SK-N-SH (cell line): ENCODE data around the gene PACC1. TPM values are rescaled to one million over a fixed set of nuclear protein-coding genes. Genes with fewer than 3 reads are reported as not detected.

Experiments
- CTCF ChIA-PET: fragments of 300-600, 350-600 bp; formaldehyde crosslinking; extraction: SDS; loops from one replicate; lab custom pipeline; 2021; lab: Yijun Ruan, JAX
- POLR2A ChIA-PET: fragments of 350-600 bp; sonication (Branson Sonifier 250); formaldehyde crosslinking; extraction: SDS; loops from one replicate; lab custom pipeline; 2020; ENCODE audit warnings: antibody characterized with exemption, inconsistent platforms; lab: Yijun Ruan, JAX
- DNase-seq: peaks from one replicate; pipeline ENCODE4 v3.0.0; 2012
- H2AFZ ChIP-seq: fragments of 200-600 bp; sonication (generic); 2 replicates; pipeline ENCODE4 v1.8.1; 2016; ENCODE audit warnings: antibody characterized with exemption, mild to moderate bottlenecking, low read depth
- H3F3A ChIP-seq: fragments of 200-600 bp; sonication (generic); replicated peaks from 2 replicates; pipeline ENCODE3; 2016; ENCODE audit warnings: antibody characterized with exemption, mild to moderate bottlenecking; ENCODE audit not compliant: insufficient read depth
- H3K27ac ChIP-seq, 2 experiments: fragments of 200-500 bp in 1 of 2; fragments of 200-600 bp in 1 of 2; sonication (Bioruptor generic) in 1 of 2; sonication (generic), shearing (Covaris generic) in 1 of 2; 2 replicates each; pipeline versions ENCODE4 v1.5.1 to v1.6.1; 2014 to 2016; ENCODE audit warnings: low read depth in 2 of 2, inconsistent platforms in 1 of 2, low read length in 1 of 2, mild to moderate bottlenecking in 1 of 2, mixed read lengths in 1 of 2
- H3K27me3 ChIP-seq: fragments of 200-600 bp; sonication (generic), shearing (Covaris generic); 2 replicates; pipeline ENCODE4 v1.6.1; 2016; ENCODE audit warnings: mixed run types; ENCODE audit not compliant: insufficient read depth
- H3K36me3 ChIP-seq, 2 experiments: fragments of 200-500 bp in 1 of 2; fragments of 200-600 bp in 1 of 2; sonication (Bioruptor generic) in 1 of 2; sonication (generic) in 1 of 2; replicated peaks in 1 of 2; 2 replicates each; pipeline versions ENCODE3 to v1.5.1; 2014 to 2016; ENCODE audit warnings: low read length in 1 of 2, mild to moderate bottlenecking in 1 of 2; ENCODE audit not compliant: insufficient read depth in 2 of 2, control insufficient read depth in 1 of 2
- H3K4me1 ChIP-seq, 2 experiments: fragments of 200-500 bp in 1 of 2; fragments of 200-600 bp in 1 of 2; sonication (Bioruptor generic) in 1 of 2; sonication (generic), shearing (Covaris generic) in 1 of 2; 2 replicates each; pipeline versions ENCODE4 v1.5.1 to v1.6.1; 2014 to 2016; ENCODE audit warnings: low read depth in 1 of 2, low read length in 1 of 2, mixed run types in 1 of 2; ENCODE audit not compliant: insufficient read depth in 2 of 2, control insufficient read depth in 1 of 2
- H3K4me2 ChIP-seq: fragments of 200-600 bp; sonication (generic), shearing (Covaris generic); 2 replicates; pipeline ENCODE4 v1.6.1; 2017; ENCODE audit warnings: mixed run types
- H3K4me3 ChIP-seq, 2 experiments: fragments of 200-500 bp in 1 of 2; fragments of 200-600 bp in 1 of 2; sonication (Bioruptor generic) in 1 of 2; sonication (generic), shearing (Covaris generic) in 1 of 2; 2 replicates each; pipeline versions ENCODE4 v1.5.1 to v1.8.1; 2014 to 2016; ENCODE audit warnings: low read depth in 2 of 2, inconsistent platforms in 1 of 2, low read length in 1 of 2, mild to moderate bottlenecking in 1 of 2, mixed read lengths in 1 of 2, moderate library complexity in 1 of 2
- H3K79me2 ChIP-seq: fragments of 200-600 bp; sonication (generic); 2 replicates; pipeline ENCODE4 v1.8.1; 2017; ENCODE audit warnings: mild to moderate bottlenecking; ENCODE audit not compliant: insufficient read depth
- H3K9ac ChIP-seq: fragments of 200-600 bp; sonication (generic); 2 replicates; pipeline ENCODE4 v1.6.1; 2017; ENCODE audit warnings: mixed run types
- H3K9me2 ChIP-seq: fragments of 200-600 bp; sonication (generic); 2 replicates; pipeline ENCODE4 v1.6.1; 2017; ENCODE audit warnings: mixed run types
- H3K9me3 ChIP-seq: fragments of 200-600 bp; sonication (generic); 2 replicates; pipeline ENCODE4 v1.6.1; 2017; ENCODE audit warnings: mixed run types, mild to moderate bottlenecking, moderate library complexity
- H4K20me1 ChIP-seq: fragments of 200-600 bp; sonication (generic); 2 replicates; pipeline ENCODE4 v1.6.1; 2017; ENCODE audit warnings: mild to moderate bottlenecking, mixed run types; ENCODE audit not compliant: insufficient read depth
- EP300 ChIP-seq, 2 experiments: IDR thresholded peaks; 2 replicates each; pipeline versions ENCODE4 v1.4.0 to v1.6.1; 2012; ENCODE audit warnings: borderline replicate concordance in 1 of 2, low read depth in 1 of 2, low read length in 1 of 2
- EZH2phosphoT487 ChIP-seq: fragments of 200-600 bp; sonication (generic); IDR thresholded peaks from 2 replicates; pipeline ENCODE4 v1.6.1; 2017; ENCODE audit warnings: low read depth, mixed run types, mild to moderate bottlenecking, antibody characterized with exemption, moderate library complexity, borderline replicate concordance
- FOSL2 ChIP-seq: IDR thresholded peaks from 2 replicates; pipeline ENCODE4 v1.4.0; 2012; ENCODE audit warnings: low read depth, mild to moderate bottlenecking, moderate library complexity, borderline replicate concordance
- FOXJ3 ChIP-seq: sonication (generic); formaldehyde crosslinking; IDR thresholded peaks from 2 replicates; pipeline ENCODE4 v1.5.1; 2020; ENCODE audit warnings: mild to moderate bottlenecking, missing genetic modification reagents
- FOXM1 ChIP-seq: IDR thresholded peaks from 2 replicates; pipeline ENCODE4 v1.4.0; 2012; ENCODE audit warnings: low read depth, mild to moderate bottlenecking
- JUND ChIP-seq: IDR thresholded peaks from 2 replicates; pipeline ENCODE4 v1.4.0; 2012
- MAX ChIP-seq: IDR thresholded peaks from 2 replicates; pipeline ENCODE4 v1.4.0; 2012; ENCODE audit warnings: low read depth
- MEF2A ChIP-seq: IDR thresholded peaks from 2 replicates; pipeline ENCODE4 v1.4.0; 2012; ENCODE audit warnings: low read depth, borderline replicate concordance
- MXI1 ChIP-seq: IDR thresholded peaks from 2 replicates; pipeline ENCODE4 v1.6.1; 2012; ENCODE audit warnings: mild to moderate bottlenecking, low read depth, low read length, improper control_type of control experiment
- PBX3 ChIP-seq: IDR thresholded peaks from 2 replicates; pipeline ENCODE4; 2012
- POLR2AphosphoS5 ChIP-seq: IDR thresholded peaks from 2 replicates; pipeline ENCODE4 v1.6.1; 2012; ENCODE audit warnings: low read depth, low read length
- RAD21 ChIP-seq: IDR thresholded peaks from 2 replicates; pipeline ENCODE4 v1.6.1; 2012; ENCODE audit warnings: mild to moderate bottlenecking, low read length
- RCOR1 ChIP-seq: fragments of 150-350 bp; IDR thresholded peaks from 2 replicates; pipeline ENCODE4 v1.6.1; 2017; ENCODE audit warnings: antibody characterized with exemption, low read length
- RXRA ChIP-seq: IDR thresholded peaks from 2 replicates; pipeline ENCODE4 v1.4.0; 2012; ENCODE audit warnings: low read depth, mild to moderate bottlenecking, borderline replicate concordance
- SMC3 ChIP-seq: IDR thresholded peaks from 2 replicates; pipeline ENCODE4 v1.6.1; 2012; ENCODE audit warnings: low read depth, low read length, improper control_type of control experiment
- TAF1 ChIP-seq: IDR thresholded peaks from 2 replicates; pipeline ENCODE4 v1.6.1; 2012; ENCODE audit warnings: low read depth, mild to moderate bottlenecking, low read length, moderate library complexity, borderline replicate concordance
- USF2 ChIP-seq: fragments of 150-350 bp; IDR thresholded peaks from 2 replicates; pipeline ENCODE4 v1.6.1; 2017; ENCODE audit warnings: antibody characterized with exemption, low read length, low read depth, borderline replicate concordance
- YY1 ChIP-seq: IDR thresholded peaks from 2 replicates; pipeline ENCODE4 v1.4.0; 2012; ENCODE audit warnings: low read depth, mild to moderate bottlenecking
- WGBS: methylation state at CpG from one replicate; pipeline ENCODE4 v1.1.6; 2017; ENCODE audit warnings: low lambda C conversion rate; 5-methylcytosine and 5-hydroxymethylcytosine counted together
- polyA plus RNA-seq, 3 experiments: library from polyadenylated mRNA; depleted of rRNA; stranded (reverse); fragments of >200 nt; gene quantifications; 2 replicates each; pipeline ENCODE4 v1.2.3, GENCODE V29; 2012
- TF ChIP-seq, protein P1 (sequence below): IDR thresholded peaks from 2 replicates; pipeline ENCODE4 v1.4.0; 2012; ENCODE audit warnings: low read depth, borderline replicate concordance
- TF ChIP-seq, protein P2 (sequence below): fragments of 150-350 bp; IDR thresholded peaks from 2 replicates; pipeline ENCODE4 v1.6.1; 2016; ENCODE audit warnings: mild to moderate bottlenecking, low read depth, low read length

Gene PACC1
- polyA plus RNA-seq, 1 of the 3 experiments (the other 2 are of a cell fraction), result 23.1 TPM

DNA sequence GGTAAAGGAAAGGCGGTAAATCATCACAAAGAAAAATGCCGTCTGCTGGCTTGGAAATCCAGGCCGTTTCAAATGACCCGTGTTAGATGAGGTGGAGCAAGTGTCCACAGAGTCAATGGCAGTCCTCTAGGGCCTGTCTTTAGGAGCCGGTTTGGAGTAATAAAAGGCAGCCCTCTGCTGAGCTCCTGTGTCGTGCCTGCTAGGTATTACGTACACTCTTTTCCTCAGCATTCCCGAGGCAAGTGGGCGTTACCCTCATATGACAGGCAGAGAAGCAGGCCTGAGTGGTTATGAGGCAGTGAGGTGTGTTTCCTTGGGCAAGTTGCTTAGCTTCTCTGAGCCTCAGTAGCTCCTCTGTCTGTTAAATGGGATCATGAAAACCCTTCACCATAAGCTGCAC lies 25.7 kb upstream of the PACC1 start:
- WGBS, result 85% methylated on average over 9 of the region's 9 CpGs

DNA sequence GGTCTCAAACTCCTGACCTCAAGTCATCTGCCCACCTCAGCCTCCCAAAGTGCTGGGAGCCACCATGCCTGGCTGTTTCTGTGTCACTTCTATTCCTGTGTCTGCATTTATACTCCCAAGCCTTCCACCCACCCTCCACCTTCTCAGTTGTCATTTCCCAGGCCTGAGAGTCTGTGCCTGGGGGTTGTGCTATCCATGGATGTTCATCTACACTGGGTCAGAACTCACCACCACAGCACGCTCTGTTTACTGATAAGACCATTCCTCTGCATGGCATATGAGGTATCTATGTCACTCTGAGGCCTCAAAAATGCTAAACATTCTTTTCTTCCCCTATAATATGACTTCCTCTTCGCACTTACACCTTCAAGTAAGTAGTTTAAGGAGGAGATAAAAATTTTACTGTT lies 24.1 kb upstream of the PACC1 start:
- H3K79me2 ChIP-seq, result peaks cover 21% of the 10 kb centered on the region
- H3K36me3 ChIP-seq, result no peaks in the 10 kb centered on the region
- no peaks in the 10 kb centered on the region for H3K9me2 ChIP-seq
- TF ChIP-seq PBX3 (no peak), RAD21 (no peak), RCOR1 (no peak), EP300 (IDR thresholded peaks at IDR 0.05; ENCODE audit: borderline replicate concordance in 1 of 2, low read depth in 1 of 2, low read length in 1 of 2) (no peak), MXI1 (no peak), YY1 (no peak)
- H2AFZ ChIP-seq, result no peak overlapping the region
- WGBS, result 100% methylated on average over 2 of the region's 2 CpGs
- H3K4me3 ChIP-seq, result no peak overlapping the region
- no peak for DNase-seq
- no peak overlapping the region for H3K27ac ChIP-seq
- peaks cover 0 to 6% of the 10 kb centered on the region in 2 experiments; a peak in 1 of 4 replicates for H3K4me1 ChIP-seq
- ChIA-PET POLR2A (no interaction called here), CTCF (interaction anchor here (1.3 to 4.1 kb wide), 3 partner anchors 18 to 368 kb away, joined by 3 to 22 read pairs (median 3); no protein-coding TSS in a partner anchor)
- no peak overlapping the region for H3K9ac ChIP-seq
- H3K9me3 ChIP-seq, result no peaks in the 10 kb centered on the region
- no peaks in the 10 kb centered on the region for H3F3A ChIP-seq
- H4K20me1 ChIP-seq, result no peaks in the 10 kb centered on the region
- H3K27me3 ChIP-seq, result no peaks in the 10 kb centered on the region
- H3K4me2 ChIP-seq, result no peak overlapping the region

More for the DNA sequence above, 25.7 kb upstream of the PACC1 start:
- H3K36me3 ChIP-seq, result no peaks in the 10 kb centered on the region
- ChIA-PET CTCF (interaction anchor here (0.8 to 4.1 kb wide), 3 partner anchors 16 to 405 kb away, joined by 4 to 22 read pairs (median 5); partner anchors contain the start of genes DTL and INTS7), POLR2A (no interaction called here)
- no peak overlapping the region for H3K27ac ChIP-seq
- H2AFZ ChIP-seq, result no peak overlapping the region
- H3K4me2 ChIP-seq, result no peak overlapping the region
- no peaks in the 10 kb centered on the region for H3K4me1 ChIP-seq
- no peak overlapping the region for H3K9ac ChIP-seq
- TF ChIP-seq RXRA (no peak), MXI1 (no peak), RAD21 (no peak), FOXM1 (no peak), EP300 (IDR thresholded peaks at IDR 0.05; ENCODE audit: borderline replicate concordance in 1 of 2, low read depth in 1 of 2, low read length in 1 of 2) (no peak), SMC3 (no peak), FOXJ3 (CRISPR knock-in tag) (no peak), MEF2A (no peak), FOSL2 (no peak), MAX (no peak), RCOR1 (no peak), EZH2phosphoT487 (no peak), USF2 (no peak), YY1 (no peak), TAF1 (no peak), POLR2AphosphoS5 (no peak), JUND (no peak)
- TF ChIP-seq, protein P1, sequence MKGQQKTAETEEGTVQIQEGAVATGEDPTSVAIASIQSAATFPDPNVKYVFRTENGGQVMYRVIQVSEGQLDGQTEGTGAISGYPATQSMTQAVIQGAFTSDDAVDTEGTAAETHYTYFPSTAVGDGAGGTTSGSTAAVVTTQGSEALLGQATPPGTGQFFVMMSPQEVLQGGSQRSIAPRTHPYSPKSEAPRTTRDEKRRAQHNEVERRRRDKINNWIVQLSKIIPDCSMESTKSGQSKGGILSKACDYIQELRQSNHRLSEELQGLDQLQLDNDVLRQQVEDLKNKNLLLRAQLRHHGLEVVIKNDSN, result no peak
- TF ChIP-seq, protein P2, sequence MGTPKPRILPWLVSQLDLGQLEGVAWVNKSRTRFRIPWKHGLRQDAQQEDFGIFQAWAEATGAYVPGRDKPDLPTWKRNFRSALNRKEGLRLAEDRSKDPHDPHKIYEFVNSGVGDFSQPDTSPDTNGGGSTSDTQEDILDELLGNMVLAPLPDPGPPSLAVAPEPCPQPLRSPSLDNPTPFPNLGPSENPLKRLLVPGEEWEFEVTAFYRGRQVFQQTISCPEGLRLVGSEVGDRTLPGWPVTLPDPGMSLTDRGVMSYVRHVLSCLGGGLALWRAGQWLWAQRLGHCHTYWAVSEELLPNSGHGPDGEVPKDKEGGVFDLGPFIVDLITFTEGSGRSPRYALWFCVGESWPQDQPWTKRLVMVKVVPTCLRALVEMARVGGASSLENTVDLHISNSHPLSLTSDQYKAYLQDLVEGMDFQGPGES, result no peak
- no peaks in the 10 kb centered on the region for H3F3A ChIP-seq
- H3K79me2 ChIP-seq, result peaks cover 21% of the 10 kb centered on the region
- DNase-seq, result no peak
- H3K4me3 ChIP-seq, result no peak overlapping the region
- H3K9me2 ChIP-seq, result no peaks in the 10 kb centered on the region
- H3K27me3 ChIP-seq, result no peaks in the 10 kb centered on the region
- H3K9me3 ChIP-seq, result no peaks in the 10 kb centered on the region
- H4K20me1 ChIP-seq, result no peaks in the 10 kb centered on the region
